HG03060 (cell line): Measurements from ENCODE around the gene SRM.
"Not testable (repeated sequence)": the region's sequence is repeated elsewhere in the genome, so short reads cannot be mapped to it uniquely, and the experiment has no call there.

ENCODE experiments used
- ATAC-seq: cut with Tn5 transposase; IDR thresholded peaks from one replicate; pipeline ENCODE4 v1.9.1; 2021; ENCODE audit warnings: low read depth, moderate number of reproducible peaks; ENCODE audit not compliant: unreplicated experiment

Gene SRM

GRCh38 chr1:11045428-11046269, 14.2 kb downstream of the SRM start:
- no peak for ATAC-seq

- ATAC-seq = no peak
Observed at GRCh38 chr1:11044849-11045427, 14.9 kb downstream of the SRM start.

- ATAC-seq = no peak
Observed at GRCh38 chr1:11044086-11044848, 15.6 kb downstream of the SRM start.

- ATAC-seq = no peak
Observed at GRCh38 chr1:11042995-11043874, 16.6 kb downstream of the SRM start.

- no peak for ATAC-seq
Observed at GRCh38 chr1:11042065-11042464, 17.8 kb downstream of the SRM start.

GRCh38 chr1:11041048-11041447, 18.8 kb downstream of the SRM start:
- ATAC-seq = no peak

GRCh38 chr1:11040105-11040429, 19.8 kb downstream of the SRM start:
- not testable (repeated sequence) for ATAC-seq

- ATAC-seq = no peak
Observed at GRCh38 chr1:11039351-11040104, 20.3 kb downstream of the SRM start.

GRCh38 chr1:11037740-11038182, 22.1 kb downstream of the SRM start:
- no peak for ATAC-seq

GRCh38 chr1:11037019-11037739, 22.6 kb downstream of the SRM start:
- not testable (repeated sequence) for ATAC-seq

- ATAC-seq = no peak
Observed at GRCh38 chr1:11031624-11032262, 28.1 kb downstream of the SRM start.

- ATAC-seq = no peak
Observed at GRCh38 chr1:11030865-11031264, 29.0 kb downstream of the SRM start.

GRCh38 chr1:11028018-11028417, 31.8 kb downstream of the SRM start:
- ATAC-seq = no peak

GRCh38 chr1:11027316-11027715, 32.5 kb downstream of the SRM start:
- ATAC-seq = no peak

- no peak for ATAC-seq
Observed at GRCh38 chr1:11026903-11027302, 32.9 kb downstream of the SRM start.

GRCh38 chr1:11026052-11026451, 33.8 kb downstream of the SRM start:
- no peak for ATAC-seq

GRCh38 chr1:11025618-11026017, 34.2 kb downstream of the SRM start:
- no peak for ATAC-seq

GRCh38 chr1:11024874-11025203, 35.0 kb downstream of the SRM start:
- ATAC-seq = no peak
